GM23338 (cell line): ENCODE data around the gene PLCL1. TPM values are rescaled to one million over a fixed set of nuclear protein-coding genes. Genes with fewer than 3 reads are reported as not detected.

ENCODE experiments used
- ATAC-seq: fragments of 200-7000 bp; cut with Tn5 transposase; 3 replicates; pipeline ENCODE4 v1.9.1; 2020
- DNase-seq: peaks from one replicate; pipeline ENCODE4 v3.0.0-alpha.2; 2015; ENCODE audit warnings: low spot score
- H2AFZ ChIP-seq: fragments of 200-600 bp; sonication (generic); 2 replicates; pipeline ENCODE4 v1.8.0; 2016; ENCODE audit warnings: antibody characterized with exemption, mild to moderate bottlenecking, moderate library complexity
- H3F3A ChIP-seq: fragments of 200-600 bp; sonication (generic); replicated peaks from 2 replicates; pipeline ENCODE4 v1.8.0; 2017; ENCODE audit warnings: antibody characterized with exemption, mixed run types, low read depth
- H3K27ac ChIP-seq: fragments of 200-600 bp; sonication (generic); 2 replicates; pipeline ENCODE4 v1.6.1; 2016; ENCODE audit warnings: low read depth
- H3K27me3 ChIP-seq: fragments of 200-600 bp; sonication (generic); 2 replicates; pipeline ENCODE4 v1.8.0; 2016; ENCODE audit warnings: mild to moderate bottlenecking, mixed run types, moderate library complexity; ENCODE audit not compliant: insufficient read depth
- H3K36me3 ChIP-seq: fragments of 200-600 bp; sonication (generic); 2 replicates; pipeline ENCODE4 v1.8.0; 2016; ENCODE audit warnings: mild to moderate bottlenecking; ENCODE audit not compliant: insufficient read depth
- H3K4me1 ChIP-seq: fragments of 200-600 bp; sonication (generic); 2 replicates; pipeline ENCODE4 v1.8.0; 2016; ENCODE audit warnings: mild to moderate bottlenecking, moderate library complexity; ENCODE audit not compliant: insufficient read depth
- H3K4me2 ChIP-seq: fragments of 200-600 bp; sonication (generic); 2 replicates; pipeline ENCODE4 v1.7.1; 2017; ENCODE audit warnings: mixed run types
- H3K4me3 ChIP-seq: fragments of 200-600 bp; sonication (generic); 2 replicates; pipeline ENCODE4 v1.6.1; 2016; ENCODE audit warnings: mixed run types
- H3K79me2 ChIP-seq: fragments of 200-600 bp; sonication (generic); replicated peaks from 2 replicates; pipeline ENCODE4 v1.8.0; 2017; ENCODE audit warnings: mild to moderate bottlenecking; ENCODE audit not compliant: insufficient read depth
- H3K9me2 ChIP-seq: fragments of 200-600 bp; sonication (generic); 2 replicates; pipeline ENCODE4 v1.8.0; 2017; ENCODE audit not compliant: insufficient read depth
- H4K20me1 ChIP-seq: fragments of 200-600 bp; sonication (generic); replicated peaks from 2 replicates; pipeline ENCODE4 v1.8.0; 2017; ENCODE audit warnings: mild to moderate bottlenecking; ENCODE audit not compliant: insufficient read depth
- H3K27ac Mint-ChIP-seq: 2 replicates; pipeline ENCODE4 v1.8.0; 2020; ENCODE audit warnings: inconsistent platforms, mild to moderate bottlenecking, moderate library complexity, mixed read lengths
- H3K27me3 Mint-ChIP-seq: 3 replicates; pipeline ENCODE4 v1.8.0; 2022; ENCODE audit warnings: low read depth, mild to moderate bottlenecking, moderate library complexity, mixed read lengths, inconsistent platforms; ENCODE audit not compliant: insufficient read depth, poor library complexity
- H3K36me3 Mint-ChIP-seq: 3 replicates; pipeline ENCODE4 v1.8.0; 2021; ENCODE audit warnings: low read depth, mild to moderate bottlenecking, inconsistent platforms, moderate library complexity, mixed read lengths
- H3K4me1 Mint-ChIP-seq: 3 replicates; pipeline ENCODE4 v1.8.0; 2020; ENCODE audit warnings: mild to moderate bottlenecking, inconsistent platforms, mixed read lengths
- H3K4me3 Mint-ChIP-seq: 3 replicates; pipeline ENCODE4 v1.8.0; 2021; ENCODE audit warnings: moderate library complexity, mild to moderate bottlenecking, inconsistent platforms, mixed read lengths
- H3K9me3 Mint-ChIP-seq: 3 replicates; pipeline ENCODE4 v1.8.0; 2020; ENCODE audit warnings: moderate library complexity, mild to moderate bottlenecking, inconsistent platforms, mixed read lengths
- CREB1 ChIP-seq: fragments of 250-450 bp; sonication (Bioruptor Pico); IDR thresholded peaks from 2 replicates; pipeline ENCODE4 v1.5.0; 2020; ENCODE audit warnings: low read depth, mild to moderate bottlenecking, moderate library complexity
- CTCF ChIP-seq, 2 experiments: fragments of 200-600 bp in 1 of 2; sonication (generic) in 1 of 2; conservative IDR thresholded peaks; 2 replicates each; pipeline versions ENCODE4 v1.5.1 to v1.6.1; 2016 to 2017; ENCODE audit warnings: antibody characterized with exemption in 2 of 2, low read depth in 2 of 2, mild to moderate bottlenecking in 2 of 2, moderate library complexity in 1 of 2
- ETS1 ChIP-seq: IDR thresholded peaks from 2 replicates; pipeline ENCODE4 v1.6.1; 2016; ENCODE audit warnings: antibody characterized with exemption
- EZH2 ChIP-seq: fragments of 200-600 bp; sonication (generic); IDR thresholded peaks from one replicate; pipeline ENCODE4 v1.8.0; 2017; ENCODE audit warnings: antibody characterized with exemption, mild to moderate bottlenecking, low read depth; ENCODE audit not compliant: unreplicated experiment
- EZH2phosphoT487 ChIP-seq: fragments of 200-600 bp; sonication (generic); IDR thresholded peaks from one replicate; pipeline ENCODE4 v1.8.1; 2018; ENCODE audit warnings: antibody characterized with exemption; ENCODE audit not compliant: unreplicated experiment
- JUNB ChIP-seq: IDR thresholded peaks from one replicate; pipeline ENCODE4 v1.6.1; 2016; ENCODE audit warnings: antibody characterized with exemption; ENCODE audit not compliant: unreplicated experiment
- NANOG ChIP-seq: IDR thresholded peaks from 2 replicates; pipeline ENCODE4 v1.6.1; 2016; ENCODE audit warnings: antibody characterized with exemption, borderline replicate concordance
- POLR2AphosphoS5 ChIP-seq: IDR thresholded peaks from 2 replicates; pipeline ENCODE4 v1.6.1; 2016; ENCODE audit warnings: antibody characterized with exemption, low read depth
- REST ChIP-seq: IDR thresholded peaks from one replicate; pipeline ENCODE4 v1.6.1; 2018; ENCODE audit warnings: antibody characterized with exemption; ENCODE audit not compliant: unreplicated experiment
- STAT1 ChIP-seq: IDR thresholded peaks from one replicate; pipeline ENCODE4 v1.6.1; 2016; ENCODE audit warnings: antibody characterized with exemption; ENCODE audit not compliant: unreplicated experiment
- ZNF114 ChIP-seq: fragments of 250-450 bp; sonication (Bioruptor Pico); IDR thresholded peaks from 2 replicates; pipeline ENCODE4 v1.5.0; 2020; ENCODE audit warnings: mild to moderate bottlenecking, moderate library complexity
- ZNF331 ChIP-seq: fragments of 250-450 bp; sonication (Bioruptor Pico); IDR thresholded peaks from 2 replicates; pipeline ENCODE4 v1.5.0; 2020; ENCODE audit warnings: low read depth, mild to moderate bottlenecking, moderate library complexity
- polyA plus RNA-seq: library from polyadenylated mRNA; unstranded; fragments of >200 nt; fragmentation: Nextera tagmentation; extraction: Ambion mirVana; gene quantifications from 2 replicates; pipeline ENCODE4 v1.2.1, GENCODE V29; 2016
- total RNA-seq: library from RNA; depleted of rRNA; stranded (reverse); fragments of >200 nt; shearing (Covaris generic); gene quantifications from 2 replicates; pipeline ENCODE4 v1.2.3, GENCODE V29; 2014
- TF ChIP-seq, protein P1 (sequence below): fragments of 250-450 bp; sonication (Bioruptor Pico); IDR thresholded peaks from 2 replicates; pipeline ENCODE4 v1.5.0; 2020; ENCODE audit warnings: mild to moderate bottlenecking, moderate library complexity

PLCL1 gene
- total and polyA plus RNA-seq, 2 experiments from 2014 or later = not detected

- ATAC-seq (no peak), DNase-seq (no peak)
- H3K4me3 Mint-ChIP-seq = no peak overlapping the region
- H3K4me1 Mint-ChIP-seq = no peaks in the 10 kb centered on the region
- no peaks in the 10 kb centered on the region for H3K27me3 Mint-ChIP-seq
- no peaks in the 10 kb centered on the region for H3K36me3 ChIP-seq
- H3K9me2 ChIP-seq = no peaks in the 10 kb centered on the region
- no peaks in the 10 kb centered on the region for H4K20me1 ChIP-seq
- no peaks in the 10 kb centered on the region for H3F3A ChIP-seq
- no peaks in the 10 kb centered on the region for H3K36me3 Mint-ChIP-seq
- no peak overlapping the region for H3K4me3 ChIP-seq
- H3K27ac Mint-ChIP-seq = no peak overlapping the region
- H3K79me2 ChIP-seq = no peaks in the 10 kb centered on the region
- no peak overlapping the region for H3K4me2 ChIP-seq
- H2AFZ ChIP-seq = peak overlapping the region; percentile 49; the same call in 1 of the 2 replicates
- no peaks in the 10 kb centered on the region for H3K9me3 Mint-ChIP-seq
- H3K27ac ChIP-seq = no peak overlapping the region
- no peaks in the 10 kb centered on the region for H3K27me3 ChIP-seq
- no peaks in the 10 kb centered on the region for H3K4me1 ChIP-seq
- TF ChIP-seq ZNF331 (CRISPR knock-in tag) (no peak), NANOG (no peak), REST (no peak), CREB1 (no peak), ZNF114 (no peak), ETS1 (no peak), CTCF (conservative IDR thresholded peaks at IDR 0.05; ENCODE audit: low read depth in 2 of 2) (no peak), STAT1 (no peak), JUNB (no peak), EZH2 (no peak), EZH2phosphoT487 (no peak), POLR2AphosphoS5 (no peak)
- TF ChIP-seq, protein P1, sequence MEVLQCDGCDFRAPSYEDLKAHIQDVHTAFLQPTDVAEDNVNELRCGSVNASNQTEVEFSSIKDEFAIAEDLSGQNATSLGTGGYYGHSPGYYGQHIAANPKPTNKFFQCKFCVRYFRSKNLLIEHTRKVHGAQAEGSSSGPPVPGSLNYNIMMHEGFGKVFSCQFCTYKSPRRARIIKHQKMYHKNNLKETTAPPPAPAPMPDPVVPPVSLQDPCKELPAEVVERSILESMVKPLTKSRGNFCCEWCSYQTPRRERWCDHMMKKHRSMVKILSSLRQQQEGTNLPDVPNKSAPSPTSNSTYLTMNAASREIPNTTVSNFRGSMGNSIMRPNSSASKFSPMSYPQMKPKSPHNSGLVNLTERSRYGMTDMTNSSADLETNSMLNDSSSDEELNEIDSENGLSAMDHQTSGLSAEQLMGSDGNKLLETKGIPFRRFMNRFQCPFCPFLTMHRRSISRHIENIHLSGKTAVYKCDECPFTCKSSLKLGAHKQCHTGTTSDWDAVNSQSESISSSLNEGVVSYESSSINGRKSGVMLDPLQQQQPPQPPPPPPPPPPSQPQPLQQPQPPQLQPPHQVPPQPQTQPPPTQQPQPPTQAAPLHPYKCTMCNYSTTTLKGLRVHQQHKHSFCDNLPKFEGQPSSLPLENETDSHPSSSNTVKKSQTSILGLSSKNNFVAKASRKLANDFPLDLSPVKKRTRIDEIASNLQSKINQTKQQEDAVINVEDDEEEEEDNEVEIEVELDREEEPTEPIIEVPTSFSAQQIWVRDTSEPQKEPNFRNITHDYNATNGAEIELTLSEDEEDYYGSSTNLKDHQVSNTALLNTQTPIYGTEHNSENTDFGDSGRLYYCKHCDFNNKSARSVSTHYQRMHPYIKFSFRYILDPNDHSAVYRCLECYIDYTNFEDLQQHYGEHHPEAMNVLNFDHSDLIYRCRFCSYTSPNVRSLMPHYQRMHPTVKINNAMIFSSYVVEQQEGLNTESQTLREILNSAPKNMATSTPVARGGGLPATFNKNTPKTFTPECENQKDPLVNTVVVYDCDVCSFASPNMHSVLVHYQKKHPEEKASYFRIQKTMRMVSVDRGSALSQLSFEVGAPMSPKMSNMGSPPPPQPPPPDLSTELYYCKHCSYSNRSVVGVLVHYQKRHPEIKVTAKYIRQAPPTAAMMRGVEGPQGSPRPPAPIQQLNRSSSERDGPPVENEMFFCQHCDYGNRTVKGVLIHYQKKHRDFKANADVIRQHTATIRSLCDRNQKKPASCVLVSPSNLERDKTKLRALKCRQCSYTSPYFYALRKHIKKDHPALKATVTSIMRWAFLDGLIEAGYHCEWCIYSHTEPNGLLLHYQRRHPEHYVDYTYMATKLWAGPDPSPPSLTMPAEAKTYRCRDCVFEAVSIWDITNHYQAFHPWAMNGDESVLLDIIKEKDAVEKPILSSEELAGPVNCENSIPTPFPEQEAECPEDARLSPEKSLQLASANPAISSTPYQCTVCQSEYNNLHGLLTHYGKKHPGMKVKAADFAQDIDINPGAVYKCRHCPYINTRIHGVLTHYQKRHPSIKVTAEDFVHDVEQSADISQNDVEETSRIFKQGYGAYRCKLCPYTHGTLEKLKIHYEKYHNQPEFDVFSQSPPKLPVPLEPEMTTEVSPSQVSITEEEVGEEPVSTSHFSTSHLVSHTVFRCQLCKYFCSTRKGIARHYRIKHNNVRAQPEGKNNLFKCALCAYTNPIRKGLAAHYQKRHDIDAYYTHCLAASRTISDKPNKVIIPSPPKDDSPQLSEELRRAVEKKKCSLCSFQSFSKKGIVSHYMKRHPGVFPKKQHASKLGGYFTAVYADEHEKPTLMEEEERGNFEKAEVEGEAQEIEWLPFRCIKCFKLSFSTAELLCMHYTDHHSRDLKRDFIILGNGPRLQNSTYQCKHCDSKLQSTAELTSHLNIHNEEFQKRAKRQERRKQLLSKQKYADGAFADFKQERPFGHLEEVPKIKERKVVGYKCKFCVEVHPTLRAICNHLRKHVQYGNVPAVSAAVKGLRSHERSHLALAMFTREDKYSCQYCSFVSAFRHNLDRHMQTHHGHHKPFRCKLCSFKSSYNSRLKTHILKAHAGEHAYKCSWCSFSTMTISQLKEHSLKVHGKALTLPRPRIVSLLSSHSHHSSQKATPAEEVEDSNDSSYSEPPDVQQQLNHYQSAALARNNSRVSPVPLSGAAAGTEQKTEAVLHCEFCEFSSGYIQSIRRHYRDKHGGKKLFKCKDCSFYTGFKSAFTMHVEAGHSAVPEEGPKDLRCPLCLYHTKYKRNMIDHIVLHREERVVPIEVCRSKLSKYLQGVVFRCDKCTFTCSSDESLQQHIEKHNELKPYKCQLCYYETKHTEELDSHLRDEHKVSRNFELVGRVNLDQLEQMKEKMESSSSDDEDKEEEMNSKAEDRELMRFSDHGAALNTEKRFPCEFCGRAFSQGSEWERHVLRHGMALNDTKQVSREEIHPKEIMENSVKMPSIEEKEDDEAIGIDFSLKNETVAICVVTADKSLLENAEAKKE (CRISPR knock-in tag) = no peak
These were observed 279.8 kb downstream of the PLCL1 start for GRCh38 chr2:198084156-198084555.
